Stimulated activated CD8-positive, alpha-beta memory T cell treated with anti-CD3 and anti-CD28 coated beads, Interleukin-4, amount 100 ng/mL, for 1 hour (primary cell): ENCODE measurements around the gene MED29.

ENCODE experiments used
- DNase-seq, 2 donors: peaks; one replicate each; pipeline ENCODE4 v3.0.0-alpha.2; 2020; ENCODE audit warnings: low read depth in 2 of 2, low spot score in 1 of 2

The MED29 gene

DNA sequence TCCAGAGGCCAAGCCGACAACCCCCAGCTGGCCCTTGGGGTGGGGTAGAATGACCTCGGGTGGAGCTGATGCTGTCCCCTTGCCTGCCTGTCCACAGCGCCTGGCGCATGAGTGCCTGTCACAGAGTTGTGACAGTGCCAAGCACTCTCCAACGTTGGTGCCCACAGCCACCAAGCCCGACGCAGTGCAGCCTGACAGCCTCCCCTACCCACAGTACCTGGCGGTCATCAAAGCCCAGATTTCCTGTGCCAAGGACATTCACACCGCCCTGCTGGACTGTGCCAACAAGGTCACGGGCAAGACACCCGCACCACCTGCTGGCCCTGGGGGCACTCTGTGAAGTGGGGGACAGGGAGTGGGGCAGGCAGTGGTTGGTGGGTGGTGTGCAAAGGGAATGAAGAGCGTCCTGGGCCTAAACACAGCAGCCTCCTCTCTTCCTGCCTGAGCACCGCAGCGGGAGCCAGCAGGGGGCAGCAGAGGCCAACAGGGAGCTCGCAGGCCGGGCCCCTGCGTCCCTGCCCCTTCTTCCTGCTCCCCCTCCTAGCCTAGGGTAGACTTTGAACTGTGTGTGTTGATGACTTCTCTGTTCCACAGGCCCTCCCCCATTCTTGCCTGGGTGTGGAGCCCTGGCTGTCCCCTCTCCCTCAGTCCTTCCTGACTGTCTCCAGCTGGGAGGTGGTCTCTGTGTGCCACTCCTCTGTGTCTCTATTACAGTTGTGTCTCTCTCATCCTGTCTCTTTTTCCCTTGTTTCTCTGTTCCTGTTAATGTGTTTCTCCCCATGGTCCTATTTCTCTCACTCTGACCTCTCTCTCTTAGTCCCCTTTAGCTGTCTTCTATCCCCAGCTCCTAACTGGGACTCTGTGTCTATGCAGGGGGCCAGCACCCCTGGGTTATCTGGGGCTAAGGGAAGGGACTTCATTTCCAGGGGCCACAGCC, 6.5 kb downstream of the MED29 start:
- peak; percentile 90 to 93 for DNase-seq

DNA sequence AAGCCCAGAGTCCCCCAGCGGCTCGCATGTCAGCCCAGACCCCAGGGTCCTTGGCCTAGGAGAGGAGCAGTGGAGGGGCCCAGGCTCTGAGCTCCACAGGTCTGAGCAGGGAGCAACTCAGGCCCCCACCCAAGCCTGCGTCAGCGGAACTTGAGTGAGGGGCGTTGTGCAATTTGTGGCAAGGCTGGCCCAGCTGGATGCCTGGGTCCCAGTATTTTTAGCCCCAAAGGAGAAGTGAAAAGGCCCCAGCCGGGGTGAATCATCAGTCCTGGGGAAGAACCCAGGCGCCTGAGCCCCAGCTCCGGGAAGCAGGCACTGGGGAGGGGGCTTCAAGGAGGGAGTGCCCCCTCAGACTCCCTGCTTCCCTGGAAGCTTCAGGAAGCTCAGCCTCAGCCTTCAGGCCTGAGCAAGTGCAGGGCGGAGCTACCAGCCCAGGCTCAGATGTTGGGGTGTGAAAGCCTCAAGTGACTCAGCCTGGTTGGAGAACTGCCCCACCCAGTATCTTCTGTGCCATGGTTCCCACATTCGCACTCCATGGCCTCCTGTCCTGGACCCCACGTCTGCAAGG, 7.2 kb downstream of the MED29 start:
- peak in 1 of 2 donors; percentile 32 for DNase-seq

DNA sequence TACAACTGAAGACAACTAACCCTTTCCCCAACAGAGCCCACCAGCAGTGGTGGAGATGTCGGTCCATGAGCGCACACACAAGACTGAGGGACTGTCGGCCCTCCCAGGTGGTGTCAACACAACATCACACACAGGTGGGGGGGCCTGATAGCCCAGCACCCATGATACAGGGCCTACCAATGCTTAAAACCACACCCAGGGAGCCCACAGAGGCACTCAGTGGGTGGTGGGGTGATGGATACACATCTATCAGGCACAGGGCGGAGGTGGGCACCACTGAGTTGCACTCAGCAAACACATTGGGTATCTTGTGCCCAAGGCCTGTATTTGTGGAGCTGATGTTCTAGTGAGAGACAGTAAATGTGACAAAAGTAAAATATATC, 8.5 kb downstream of the MED29 start:
- no peak for DNase-seq

DNA sequence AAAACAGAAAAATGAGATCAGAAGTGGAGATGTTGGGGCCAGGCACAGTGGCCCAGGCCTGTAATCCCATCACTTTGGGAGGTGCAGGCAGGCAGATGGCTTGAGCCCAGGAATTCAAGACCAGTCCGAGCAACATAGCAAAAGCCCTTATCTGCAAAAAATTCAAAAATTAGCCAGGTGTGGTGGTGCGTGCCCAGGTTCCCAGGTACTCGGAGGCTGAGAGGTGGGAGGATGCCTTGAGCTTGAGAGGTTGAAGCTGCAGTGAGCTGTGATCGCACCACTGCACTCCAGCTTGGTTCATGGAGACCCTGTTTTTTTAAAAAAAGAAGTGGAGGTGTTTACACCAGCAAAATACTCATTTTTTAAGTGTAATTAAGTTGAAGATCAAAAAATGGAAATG, 8.9 kb downstream of the MED29 start:
- no peak for DNase-seq

DNA sequence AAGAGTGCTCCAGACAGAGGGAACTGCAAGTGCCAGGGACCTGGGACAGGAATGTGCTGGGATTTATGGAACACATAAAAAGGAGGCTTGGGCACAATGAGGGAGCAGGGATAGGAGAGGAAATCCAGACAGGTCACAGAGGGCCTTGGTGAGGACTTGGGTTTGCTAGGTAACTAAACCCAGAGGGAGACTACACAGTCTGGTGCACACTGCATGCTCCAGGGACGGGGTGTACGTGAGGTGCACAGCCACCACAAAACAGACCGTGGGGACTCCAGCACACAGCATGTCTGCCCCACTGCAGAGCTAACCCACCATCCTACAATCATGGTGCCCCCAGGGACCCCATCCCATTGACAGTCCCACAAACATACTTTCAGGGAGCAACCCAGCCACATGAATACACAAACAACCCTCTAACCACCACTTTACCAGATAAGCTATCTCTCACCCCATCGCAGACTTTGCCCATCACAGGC, 9.9 kb downstream of the MED29 start:
- peak in 1 of 2 donors; percentile 12 for DNase-seq

DNA sequence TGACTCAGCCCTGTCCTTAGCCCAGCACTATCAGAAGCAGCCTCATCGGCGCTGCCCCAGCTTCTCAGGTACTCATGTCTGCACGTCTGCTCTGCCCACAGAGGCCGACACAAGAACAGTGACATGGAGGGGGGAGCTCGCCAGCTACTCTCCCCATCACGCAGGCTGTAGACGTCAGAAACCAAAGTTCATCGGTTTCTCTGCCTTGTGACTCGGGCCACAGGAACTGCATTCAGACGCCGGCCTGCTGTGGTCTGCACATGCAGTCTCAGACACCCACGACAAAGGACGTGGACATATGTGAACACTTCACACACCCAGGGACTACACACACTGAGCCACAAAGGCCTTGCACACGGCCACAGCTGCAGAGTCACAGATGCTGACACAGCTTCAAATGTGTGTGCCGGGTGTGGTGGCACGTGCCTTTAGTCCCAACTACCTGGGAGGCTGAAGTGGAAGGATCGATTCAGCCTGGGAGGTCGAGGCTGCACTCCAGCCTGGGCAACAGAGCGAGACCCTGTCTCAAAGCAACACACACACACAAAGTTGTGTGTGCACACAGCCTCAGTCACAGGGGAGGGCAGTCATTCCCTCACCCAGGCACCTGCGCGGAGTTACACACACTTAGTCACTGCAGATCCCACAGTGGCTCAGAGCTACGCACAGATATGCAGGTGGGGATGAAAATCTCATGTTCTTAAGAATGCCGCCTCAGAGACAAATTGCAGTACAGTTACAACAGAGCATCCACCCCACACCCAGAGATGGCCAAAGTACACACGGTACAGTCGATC, 10.6 kb downstream of the MED29 start:
- DNase-seq = peak in 1 of 2 donors; percentile 76

DNA sequence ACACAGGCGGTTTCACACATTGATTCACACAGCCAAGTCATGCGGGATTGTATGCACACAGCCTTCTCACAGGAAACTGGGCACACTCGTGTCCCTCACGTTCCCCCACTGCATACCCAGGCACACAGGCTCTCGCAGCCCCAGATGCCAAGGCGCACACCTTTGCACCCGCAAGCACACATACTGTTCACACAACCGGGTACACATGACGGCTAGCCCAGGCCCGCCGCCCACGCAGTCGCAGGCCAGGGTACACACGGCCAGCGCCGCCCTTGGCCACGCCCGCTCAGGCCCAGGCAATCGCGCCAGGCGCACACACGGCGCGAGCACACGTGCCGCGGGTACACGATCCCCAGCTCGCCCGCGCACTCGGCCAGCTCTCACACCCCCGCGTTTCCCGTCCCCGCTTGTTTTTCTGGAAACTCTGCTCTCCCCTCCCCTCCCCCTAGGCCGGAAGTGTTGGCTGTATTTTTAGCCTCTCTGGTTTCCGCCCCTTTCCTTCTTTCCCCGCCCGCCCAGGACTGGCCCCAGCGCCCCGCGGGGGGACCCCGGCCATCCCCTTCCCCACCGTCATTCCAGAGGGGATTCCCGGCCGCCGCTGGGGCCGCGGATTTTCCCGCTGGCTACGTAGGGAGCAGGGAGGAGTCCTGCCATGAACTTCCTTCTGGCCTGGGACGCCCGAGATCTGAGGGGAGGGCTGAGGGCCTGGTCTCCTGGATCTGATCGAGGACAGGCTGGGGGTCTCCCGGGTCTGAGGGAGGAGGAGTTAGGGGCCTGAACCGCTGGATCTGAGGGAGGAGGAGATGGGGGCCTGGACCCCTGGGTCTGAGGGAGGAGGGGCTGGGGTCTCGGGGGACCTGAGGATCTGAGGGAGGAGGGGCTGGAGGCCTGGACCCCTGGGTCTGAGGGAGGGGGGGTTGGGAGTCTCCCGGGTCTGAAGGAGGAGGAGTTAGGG, 11.4 kb downstream of the MED29 start:
- DNase-seq = peak in 1 of 2 donors; percentile 79

DNA sequence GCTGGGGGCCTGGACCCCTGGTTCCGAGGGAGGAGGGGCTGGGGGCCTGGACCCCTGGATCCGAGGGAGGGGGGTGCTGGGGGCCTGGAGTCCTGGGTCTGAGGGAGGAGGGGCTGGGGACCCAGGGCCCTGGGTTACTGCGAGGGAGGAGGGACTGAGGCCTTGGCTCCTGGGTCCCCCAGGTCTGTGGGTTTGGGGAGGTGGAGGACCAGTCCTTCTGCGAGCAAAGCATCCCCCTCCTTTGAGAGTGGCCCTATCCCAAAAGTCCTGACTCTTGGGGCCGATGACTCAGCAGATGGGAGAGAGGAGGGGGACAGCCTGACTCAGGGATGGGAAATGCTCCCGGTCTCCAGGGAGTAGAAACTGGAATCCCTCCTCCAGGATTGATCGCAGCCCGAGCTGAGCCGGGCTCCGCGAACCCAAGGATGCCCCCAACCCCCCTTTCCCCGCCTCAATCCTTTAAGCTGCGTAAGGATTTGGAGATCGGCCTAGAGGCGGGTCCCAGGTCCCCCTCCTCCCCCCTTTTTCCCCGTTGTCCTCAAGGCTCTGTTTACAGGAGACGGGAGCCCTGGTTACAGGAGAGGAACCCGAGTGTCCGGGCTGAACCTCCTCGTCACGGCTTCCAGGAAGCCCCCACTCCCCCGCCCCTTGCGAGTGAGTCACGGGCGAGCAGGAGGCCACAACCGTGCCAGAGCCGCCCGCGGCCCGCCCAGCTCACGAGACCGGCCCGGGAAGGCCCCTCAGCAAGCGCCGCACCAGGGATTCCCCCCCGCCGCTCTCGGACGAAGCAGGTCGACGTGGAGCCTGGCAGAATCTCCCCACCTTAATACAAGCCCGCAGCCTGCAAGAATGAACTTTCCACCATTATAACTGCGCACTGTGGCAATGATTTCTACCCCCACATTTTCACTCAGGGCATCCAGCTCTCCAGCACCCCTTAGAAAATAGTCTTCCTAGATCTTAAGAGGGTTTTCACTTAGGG, 12.4 kb downstream of the MED29 start:
- peak; percentile 93 to 96 for DNase-seq

DNA sequence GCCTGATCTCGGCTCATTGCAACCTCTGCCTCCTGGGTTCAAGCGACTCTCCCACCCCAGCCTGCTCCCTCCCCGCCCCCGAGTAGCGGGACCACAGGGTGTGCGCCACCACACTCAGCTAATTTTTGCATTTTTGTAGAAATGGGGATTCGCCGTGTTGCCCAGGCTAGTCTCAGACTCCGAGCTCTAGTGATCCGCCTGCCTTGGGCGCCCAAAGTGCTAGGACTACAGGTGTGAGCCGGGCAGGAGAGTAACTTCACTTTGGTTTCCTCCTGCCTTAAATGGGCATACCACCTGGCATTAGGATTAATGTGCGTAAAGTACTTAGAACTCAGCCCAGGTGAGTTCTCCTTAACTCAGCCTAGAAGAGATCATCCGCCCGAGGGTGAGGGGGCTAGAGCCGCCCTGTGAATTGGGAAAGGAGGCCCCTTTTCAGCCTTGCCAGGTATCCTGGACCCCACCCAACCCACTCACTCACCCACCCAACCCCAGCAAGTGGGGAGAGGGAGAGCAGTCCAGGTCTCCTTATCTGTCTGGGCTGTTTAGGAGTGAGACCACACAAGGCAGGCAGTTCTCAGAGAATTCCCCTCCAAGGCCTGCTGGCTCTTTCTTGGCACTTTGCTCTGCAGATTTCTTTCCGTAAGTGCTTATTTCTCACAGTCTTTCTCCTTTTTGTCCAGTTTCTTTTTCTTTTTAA, 14.2 kb downstream of the MED29 start:
- no peak for DNase-seq

DNA sequence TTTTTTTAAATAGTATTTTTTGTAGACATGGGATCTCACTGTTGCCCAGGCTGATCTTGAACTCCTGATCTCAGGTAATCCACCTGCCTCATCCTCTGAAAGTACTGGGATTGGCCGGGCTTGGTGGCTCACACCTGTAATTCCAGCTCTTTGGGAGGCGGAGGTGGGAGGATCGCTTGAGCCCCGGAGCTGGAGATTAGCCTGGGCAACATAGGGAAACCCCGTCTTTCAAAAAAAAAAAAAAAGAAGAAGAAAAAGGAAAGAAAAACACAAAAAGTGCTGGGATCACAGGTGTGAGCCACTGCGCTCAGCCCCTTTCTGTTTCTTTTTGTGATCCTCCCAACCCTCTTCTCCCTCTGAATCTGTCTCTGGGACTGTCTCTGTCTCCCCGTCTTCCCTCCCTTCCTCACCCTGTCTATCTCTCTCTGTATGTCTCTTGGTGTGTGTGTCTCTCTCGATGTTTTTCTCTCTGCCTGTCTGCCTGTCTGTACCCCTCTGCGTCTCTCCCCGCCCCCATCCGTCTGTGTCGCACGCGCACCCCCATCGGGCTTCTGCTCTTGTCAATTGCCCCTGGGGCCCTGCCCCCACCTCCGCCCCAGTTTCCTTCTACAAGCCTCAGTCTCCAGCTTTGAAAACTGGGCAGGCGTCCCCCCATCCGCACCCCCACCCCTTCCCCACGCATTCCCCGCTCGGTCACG, 14.9 kb downstream of the MED29 start:
- DNase-seq = peak in 1 of 2 donors; percentile 87

DNA sequence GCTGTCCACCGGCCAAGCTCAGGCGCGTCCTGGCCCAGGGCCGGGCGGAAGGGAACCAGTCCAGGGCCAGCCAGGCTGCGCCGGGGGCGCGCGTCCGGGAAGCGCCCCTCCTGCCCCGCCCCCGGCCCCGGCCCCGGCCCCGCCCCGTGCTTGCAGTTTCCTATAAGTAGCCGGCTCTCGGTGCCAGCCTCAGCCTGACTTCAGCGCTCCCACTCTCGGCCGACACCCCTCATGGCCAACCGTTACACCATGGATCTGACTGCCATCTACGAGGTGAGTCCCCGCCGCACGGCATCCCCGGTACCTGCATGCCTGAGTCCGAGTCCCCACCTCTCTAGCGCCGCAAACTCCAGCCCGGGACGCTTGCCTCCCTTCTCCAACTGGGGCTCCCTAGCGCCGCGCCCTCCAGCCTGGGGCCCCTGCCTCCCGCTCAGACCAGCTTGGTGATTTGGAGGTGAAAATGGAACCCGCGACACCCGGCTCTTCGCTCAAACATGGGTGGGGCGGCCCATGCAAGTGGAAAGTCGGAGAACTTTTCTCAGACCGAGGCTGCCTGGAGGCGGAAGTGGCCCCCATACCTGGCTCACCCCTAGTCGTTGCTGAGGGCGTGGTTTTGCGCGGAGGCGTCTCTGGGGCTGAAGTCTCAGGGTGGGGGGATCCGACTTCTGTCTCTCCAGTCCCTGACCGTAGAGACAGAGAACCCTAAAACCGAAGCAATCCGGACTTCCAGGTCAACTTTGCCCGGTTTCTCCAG, 15.7 kb downstream of the MED29 start, which contains the start of gene ZFP36:
Gene ZFP36, plus strand, starts transcription at position 192 of the 754 bp plus-strand sequence. Its CDS starts 58 bp downstream, at position 250.
- peak; percentile 89 to 95 for DNase-seq

DNA sequence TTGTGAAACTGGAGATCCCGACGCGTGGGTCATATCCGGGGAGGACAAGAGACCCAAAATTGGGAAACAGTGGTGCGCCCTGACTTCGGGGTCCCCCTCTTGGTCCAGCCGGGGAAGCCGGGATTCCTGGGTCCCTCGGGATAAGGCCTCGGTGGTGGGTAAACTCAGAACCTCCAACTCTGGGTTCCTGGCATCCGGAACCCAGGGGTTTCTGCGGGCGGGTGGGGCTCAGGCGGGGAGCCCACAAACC, 16.2 kb downstream of the MED29 start:
- DNase-seq = peak in 1 of 2 donors; percentile 55

DNA sequence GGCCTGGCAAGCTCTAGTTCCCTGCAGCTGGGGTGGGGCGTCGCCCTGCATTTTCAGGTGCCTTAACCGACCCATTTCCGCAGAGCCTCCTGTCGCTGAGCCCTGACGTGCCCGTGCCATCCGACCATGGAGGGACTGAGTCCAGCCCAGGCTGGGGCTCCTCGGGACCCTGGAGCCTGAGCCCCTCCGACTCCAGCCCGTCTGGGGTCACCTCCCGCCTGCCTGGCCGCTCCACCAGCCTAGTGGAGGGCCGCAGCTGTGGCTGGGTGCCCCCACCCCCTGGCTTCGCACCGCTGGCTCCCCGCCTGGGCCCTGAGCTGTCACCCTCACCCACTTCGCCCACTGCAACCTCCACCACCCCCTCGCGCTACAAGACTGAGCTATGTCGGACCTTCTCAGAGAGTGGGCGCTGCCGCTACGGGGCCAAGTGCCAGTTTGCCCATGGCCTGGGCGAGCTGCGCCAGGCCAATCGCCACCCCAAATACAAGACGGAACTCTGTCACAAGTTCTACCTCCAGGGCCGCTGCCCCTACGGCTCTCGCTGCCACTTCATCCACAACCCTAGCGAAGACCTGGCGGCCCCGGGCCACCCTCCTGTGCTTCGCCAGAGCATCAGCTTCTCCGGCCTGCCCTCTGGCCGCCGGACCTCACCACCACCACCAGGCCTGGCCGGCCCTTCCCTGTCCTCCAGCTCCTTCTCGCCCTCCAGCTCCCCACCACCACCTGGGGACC, 16.6 kb downstream of the MED29 start:
- DNase-seq = peak in 1 of 2 donors; percentile 22

DNA sequence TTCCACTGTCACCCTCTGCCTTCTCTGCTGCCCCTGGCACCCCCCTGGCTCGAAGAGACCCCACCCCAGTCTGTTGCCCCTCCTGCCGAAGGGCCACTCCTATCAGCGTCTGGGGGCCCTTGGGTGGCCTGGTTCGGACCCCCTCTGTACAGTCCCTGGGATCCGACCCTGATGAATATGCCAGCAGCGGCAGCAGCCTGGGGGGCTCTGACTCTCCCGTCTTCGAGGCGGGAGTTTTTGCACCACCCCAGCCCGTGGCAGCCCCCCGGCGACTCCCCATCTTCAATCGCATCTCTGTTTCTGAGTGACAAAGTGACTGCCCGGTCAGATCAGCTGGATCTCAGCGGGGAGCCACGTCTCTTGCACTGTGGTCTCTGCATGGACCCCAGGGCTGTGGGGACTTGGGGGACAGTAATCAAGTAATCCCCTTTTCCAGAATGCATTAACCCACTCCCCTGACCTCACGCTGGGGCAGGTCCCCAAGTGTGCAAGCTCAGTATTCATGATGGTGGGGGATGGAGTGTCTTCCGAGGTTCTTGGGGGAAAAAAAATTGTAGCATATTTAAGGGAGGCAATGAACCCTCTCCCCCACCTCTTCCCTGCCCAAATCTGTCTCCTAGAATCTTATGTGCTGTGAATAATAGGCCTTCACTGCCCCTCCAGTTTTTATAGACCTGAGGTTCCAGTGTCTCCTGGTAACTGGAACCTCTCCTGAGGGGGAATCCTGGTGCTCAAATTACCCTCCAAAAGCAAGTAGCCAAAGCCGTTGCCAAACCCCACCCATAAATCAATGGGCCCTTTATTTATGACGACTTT, 17.4 kb downstream of the MED29 start:
- DNase-seq = peak in 1 of 2 donors; percentile 30

DNA sequence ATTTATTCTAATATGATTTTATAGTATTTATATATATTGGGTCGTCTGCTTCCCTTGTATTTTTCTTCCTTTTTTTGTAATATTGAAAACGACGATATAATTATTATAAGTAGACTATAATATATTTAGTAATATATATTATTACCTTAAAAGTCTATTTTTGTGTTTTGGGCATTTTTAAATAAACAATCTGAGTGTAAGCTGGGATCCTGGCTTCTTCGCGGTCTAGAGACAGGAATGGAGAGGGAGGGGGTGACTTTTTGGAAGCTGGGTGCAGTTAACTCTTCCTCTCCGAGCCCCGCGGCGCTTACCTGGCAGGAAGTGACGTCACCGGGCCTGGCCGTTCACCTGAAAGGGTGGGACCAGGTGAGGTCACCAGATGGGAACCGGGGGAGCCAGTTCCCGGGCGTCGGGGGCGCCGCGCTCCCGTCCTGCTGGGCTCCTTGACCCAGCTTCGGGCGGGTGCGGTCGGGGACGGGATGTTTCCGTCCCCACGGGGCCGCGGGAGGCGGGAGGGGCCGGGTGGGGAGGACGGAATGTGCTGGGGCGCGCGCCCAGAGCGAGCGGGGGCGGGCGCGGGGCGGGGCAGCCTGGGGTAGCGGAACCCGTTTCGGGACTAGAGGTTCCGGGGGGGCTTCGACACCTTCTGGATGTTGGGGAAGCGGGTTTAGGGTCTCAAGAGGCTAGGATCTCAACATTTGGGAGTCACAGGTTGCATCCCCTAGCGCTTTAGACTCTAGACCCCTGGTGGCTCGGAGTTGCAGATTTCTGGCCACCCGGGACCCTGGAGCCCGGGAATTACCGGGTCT, 18.2 kb downstream of the MED29 start:
- peak in 1 of 2 donors; percentile 86 for DNase-seq
